BJ (cell line): Measurements from ENCODE around the gene CACNA2D3. TPM values are rescaled to one million over a fixed set of nuclear protein-coding genes. Genes with fewer than 3 reads are reported as not detected.

Experiments used
- CTCF ChIA-PET: fragments of 350-600 bp; formaldehyde crosslinking; extraction: SDS; loops from one replicate; lab custom pipeline; 2021; ENCODE audit warnings: antibody characterized with exemption, inconsistent platforms; lab: Yijun Ruan, JAX
- POLR2A ChIA-PET: fragments of 300-600 bp; sonication (Branson Sonifier 250); formaldehyde crosslinking; extraction: SDS; loops from one replicate; lab custom pipeline; 2021; ENCODE audit warnings: antibody characterized with exemption; lab: Charles Lee
- DNase-seq: peaks from one replicate; pipeline ENCODE4 v3.0.0-alpha.2; 2011; ENCODE audit warnings: low read depth
- H3K27me3 ChIP-seq: 2 replicates; pipeline ENCODE4 v1.6.0; 2011; ENCODE audit warnings: low read length; ENCODE audit not compliant: control insufficient read depth, insufficient read depth
- H3K36me3 ChIP-seq: 2 replicates; pipeline ENCODE4 v1.5.1; 2011; ENCODE audit warnings: low read length; ENCODE audit not compliant: control insufficient read depth, insufficient read depth
- H3K4me3 ChIP-seq: 2 replicates; pipeline ENCODE4 v1.5.1; 2011; ENCODE audit warnings: low read depth, mild to moderate bottlenecking, control low read depth, low read length
- CTCF ChIP-seq: IDR thresholded peaks from 2 replicates; pipeline ENCODE4 v1.5.1; 2011; ENCODE audit warnings: low read depth, mild to moderate bottlenecking, control low read depth, inconsistent platforms, low read length, moderate library complexity; ENCODE audit not compliant: insufficient read depth
- polyA plus RNA-seq: library from polyadenylated mRNA; depleted of rRNA; stranded (reverse); fragments of >200 nt; gene quantifications from 2 replicates; pipeline ENCODE4 v1.2.3, GENCODE V29; 2011

CACNA2D3 gene
- polyA plus RNA-seq, 1 experiment = 0.56 TPM

- ChIA-PET POLR2A (no interaction called here), CTCF (no interaction called here)
- TF ChIP-seq CTCF = no peak
- Histone ChIP-seq H3K4me3 (no peak overlapping the region), H3K27me3 (no peaks in the 10 kb centered on the region), H3K36me3 (no peaks in the 10 kb centered on the region)
- DNase-seq = no peak
Observed at GRCh38 chr3:54337846-54338245, 215.5 kb downstream of the CACNA2D3 start.

GRCh38 chr3:54339608-54340007, 217.3 kb downstream of the CACNA2D3 start:
- Histone ChIP-seq H3K27me3 (no peaks in the 10 kb centered on the region), H3K36me3 (no peaks in the 10 kb centered on the region), H3K4me3 (no peak overlapping the region)
- TF ChIP-seq CTCF = no peak
- no peak for DNase-seq
- ChIA-PET CTCF (no interaction called here), POLR2A (no interaction called here)

- Histone ChIP-seq H3K36me3 (no peaks in the 10 kb centered on the region), H3K4me3 (no peak overlapping the region), H3K27me3 (no peaks in the 10 kb centered on the region)
- CTCF ChIA-PET = interaction anchor here (1.0 kb wide), 1 partner anchor 8 kb away, joined by 3 read pairs; no protein-coding TSS in a partner anchor
- no peak for DNase-seq
- TF ChIP-seq CTCF = no peak
- POLR2A ChIA-PET = no interaction called here
Observed at GRCh38 chr3:54341811-54342210, 219.5 kb downstream of the CACNA2D3 start.

GRCh38 chr3:54342676-54343075, 220.3 kb downstream of the CACNA2D3 start:
- no peaks in the 10 kb centered on the region for H3K36me3 ChIP-seq
- TF ChIP-seq CTCF = no peak
- CTCF ChIA-PET = interaction anchor here (0.6 kb wide), 1 partner anchor 246 kb away, joined by 3 read pairs; no protein-coding TSS in a partner anchor
- no peaks in the 10 kb centered on the region for H3K27me3 ChIP-seq
- no peak overlapping the region for H3K4me3 ChIP-seq
- DNase-seq = no peak
- POLR2A ChIA-PET = no interaction called here

GRCh38 chr3:54343495-54343894, 221.1 kb downstream of the CACNA2D3 start:
- POLR2A ChIA-PET = no interaction called here
- H3K4me3 ChIP-seq = no peak overlapping the region
- CTCF ChIA-PET = no interaction called here
- no peak for DNase-seq
- no peaks in the 10 kb centered on the region for H3K27me3 ChIP-seq
- TF ChIP-seq CTCF = no peak
- no peaks in the 10 kb centered on the region for H3K36me3 ChIP-seq
